HG03135 (cell line): Measurements from ENCODE around the gene ADAM29.
"Not testable (repeated sequence)": the region's sequence is repeated elsewhere in the genome, so short reads cannot be mapped to it uniquely, and the experiment has no call there.

Experiments
- ATAC-seq: cut with Tn5 transposase; IDR thresholded peaks from one replicate; pipeline ENCODE4 v1.9.1; 2021; ENCODE audit warnings: mild to moderate bottlenecking, moderate library complexity; ENCODE audit not compliant: unreplicated experiment

The ADAM29 gene

DNA sequence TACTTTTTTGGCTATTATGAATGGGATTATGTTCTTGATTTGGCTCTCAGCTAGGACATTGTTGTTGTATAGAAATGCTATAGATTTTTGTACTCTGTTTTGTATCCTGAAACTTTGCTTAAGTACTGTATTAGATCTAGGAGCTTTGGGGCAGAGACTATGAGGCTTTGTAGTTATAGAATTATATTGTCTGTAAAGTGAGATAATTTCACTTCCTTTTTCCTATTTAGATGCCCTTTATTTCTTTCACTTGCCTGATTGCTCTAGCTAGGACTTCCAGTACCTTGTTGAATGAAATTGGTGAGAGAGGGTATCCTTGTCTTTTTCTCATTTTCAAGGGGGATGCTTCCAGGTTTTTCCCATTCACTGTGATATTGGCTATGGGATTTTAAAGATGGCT, 28.1 kb downstream of the ADAM29 start:
- ATAC-seq, result no peak

DNA sequence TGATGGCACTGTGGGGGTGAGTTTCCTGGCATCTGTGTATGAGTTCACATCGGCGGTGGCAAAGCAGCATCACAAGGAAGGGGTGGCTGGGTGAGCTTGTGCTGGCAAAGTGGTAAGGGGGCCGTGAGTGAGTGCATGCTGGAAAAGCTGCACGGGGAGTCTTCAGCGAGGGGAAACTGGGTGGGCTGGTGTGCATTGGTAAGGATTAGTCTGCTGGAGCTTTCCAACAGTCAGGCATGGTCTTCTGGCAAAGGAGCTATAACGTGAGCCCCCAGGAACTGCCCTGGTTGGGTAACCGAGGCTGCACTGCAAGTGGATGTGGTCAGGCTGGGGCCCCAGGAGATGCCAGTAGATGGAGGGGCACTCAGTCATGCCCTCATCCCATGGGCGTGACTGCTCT, 30.7 kb downstream of the ADAM29 start:
- no peak for ATAC-seq

DNA sequence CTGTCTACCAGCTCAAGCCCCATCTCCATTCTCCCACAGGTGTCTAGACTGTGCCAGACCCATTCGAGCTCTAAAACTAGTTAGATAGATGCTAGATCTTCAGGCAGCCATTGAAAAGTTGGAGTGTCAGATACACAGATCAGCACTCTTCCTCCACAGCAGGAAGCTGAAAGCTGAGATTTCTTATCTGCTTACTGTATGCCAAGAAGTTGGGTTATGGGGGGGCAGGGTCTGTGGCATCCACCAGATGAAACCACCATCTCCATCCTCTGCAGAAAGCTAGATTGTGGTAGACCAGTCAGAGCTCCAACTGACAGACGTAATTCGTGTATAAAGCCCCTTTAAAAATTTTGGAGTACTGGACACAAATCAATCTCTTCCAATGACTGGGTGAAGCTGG, 54.8 kb downstream of the ADAM29 start:
- ATAC-seq, result no peak

DNA sequence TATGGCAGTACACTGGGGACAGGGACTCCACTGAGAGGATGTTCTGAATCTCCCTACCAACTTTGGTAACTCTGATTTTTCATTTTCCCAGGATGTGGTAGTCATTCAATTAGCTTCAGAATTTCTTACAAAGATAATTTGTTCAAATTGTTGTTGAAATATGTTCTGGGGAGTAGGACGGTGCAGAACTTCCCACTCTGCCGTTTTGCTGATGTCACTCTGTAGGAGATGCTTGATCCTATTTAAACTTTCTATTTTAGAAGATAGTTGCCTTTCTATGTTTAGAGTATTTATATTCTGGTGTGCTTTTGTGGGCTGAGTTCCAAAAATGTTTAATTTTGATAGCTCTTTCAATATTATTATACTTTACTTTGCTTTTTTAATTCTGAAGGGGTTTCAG, 55.2 kb downstream of the ADAM29 start:
- no peak for ATAC-seq

DNA sequence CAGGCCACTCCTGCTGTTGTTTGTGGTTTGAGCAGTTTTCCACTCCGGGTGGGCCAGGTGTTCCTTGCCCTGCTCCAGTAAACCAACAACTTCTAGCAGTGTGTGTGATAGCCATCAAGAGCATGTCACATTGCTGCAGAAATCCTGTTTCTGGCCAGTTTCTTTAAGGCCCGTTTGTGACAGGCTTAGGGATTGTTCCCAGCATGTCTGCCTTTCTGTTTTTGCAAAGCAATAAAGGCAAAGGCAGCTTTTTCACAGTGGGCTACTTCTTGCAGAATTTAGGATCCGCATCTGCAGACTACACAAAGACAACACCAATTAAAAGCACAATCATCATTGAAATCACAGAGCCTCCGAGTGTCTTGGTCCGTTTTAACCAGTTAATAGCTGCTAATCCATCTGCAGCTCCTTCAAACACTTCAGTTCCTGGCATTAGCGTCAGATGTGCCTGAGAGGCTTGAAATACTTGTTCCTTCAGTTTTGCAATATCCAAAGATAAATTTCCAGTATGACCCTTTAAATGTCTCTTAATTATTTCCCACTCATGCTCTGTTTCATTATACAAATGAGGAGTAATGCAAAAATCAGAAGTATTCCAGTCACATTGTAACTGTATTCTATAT, 65.1 kb downstream of the ADAM29 start:
- ATAC-seq, result no peak

DNA sequence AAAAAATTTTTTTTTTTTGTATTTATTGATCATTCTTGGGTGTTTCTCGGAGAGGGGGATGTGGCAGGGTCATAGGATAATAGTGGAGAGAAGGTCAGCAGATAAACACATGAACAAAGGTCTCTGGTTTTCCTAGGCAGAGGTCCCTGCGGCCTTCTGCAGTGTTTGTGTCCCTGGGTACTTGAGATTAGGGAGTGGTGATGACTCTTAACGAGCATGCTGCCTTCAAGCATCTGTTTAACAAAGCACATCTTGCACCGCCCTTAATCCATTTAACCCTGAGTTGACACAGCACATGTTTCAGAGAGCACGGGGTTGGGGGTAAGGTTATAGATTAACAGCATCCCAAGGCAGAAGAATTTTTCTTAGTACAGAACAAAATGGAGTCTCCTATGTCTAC, 65.7 kb downstream of the ADAM29 start:
- not testable (repeated sequence) for ATAC-seq

DNA sequence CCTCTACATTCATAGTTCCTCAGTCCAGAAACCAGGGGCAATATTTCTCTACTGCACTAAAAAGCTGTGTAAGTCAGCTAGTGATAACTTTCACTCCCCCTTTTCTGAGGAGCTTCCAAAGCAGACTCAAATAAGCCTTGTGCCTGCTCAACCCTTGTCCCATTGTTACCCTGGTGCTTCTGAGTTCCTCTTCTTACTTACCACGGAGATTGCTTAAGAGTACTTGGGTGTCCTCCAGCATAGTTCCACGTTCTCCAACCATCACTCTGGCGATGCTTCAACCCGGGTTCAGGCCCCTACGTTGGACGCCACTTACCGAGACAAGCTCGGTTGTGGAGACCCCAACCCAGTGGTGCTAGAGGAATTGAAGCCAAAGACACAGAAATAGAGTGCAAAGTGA, 71.6 kb downstream of the ADAM29 start:
- no peak for ATAC-seq

DNA sequence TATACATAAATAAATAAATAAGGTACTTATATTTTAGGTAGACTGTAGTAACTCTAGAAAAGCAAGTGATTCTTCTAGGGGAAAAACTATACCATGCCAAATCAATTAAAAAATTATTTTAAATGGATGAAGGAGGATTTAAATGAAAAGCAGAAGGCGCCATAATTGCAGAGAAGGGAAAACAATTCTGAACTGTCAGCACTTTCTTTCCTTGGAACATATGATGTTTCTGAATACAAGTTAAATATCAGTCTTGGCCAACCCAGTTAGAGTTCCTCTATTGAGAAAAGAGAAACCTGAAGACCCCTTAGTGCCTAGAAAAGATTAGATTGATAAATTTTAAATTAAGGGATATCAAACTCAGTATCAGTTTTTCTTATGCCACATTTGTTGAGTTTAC, 75.8 kb downstream of the ADAM29 start:
- no peak for ATAC-seq

DNA sequence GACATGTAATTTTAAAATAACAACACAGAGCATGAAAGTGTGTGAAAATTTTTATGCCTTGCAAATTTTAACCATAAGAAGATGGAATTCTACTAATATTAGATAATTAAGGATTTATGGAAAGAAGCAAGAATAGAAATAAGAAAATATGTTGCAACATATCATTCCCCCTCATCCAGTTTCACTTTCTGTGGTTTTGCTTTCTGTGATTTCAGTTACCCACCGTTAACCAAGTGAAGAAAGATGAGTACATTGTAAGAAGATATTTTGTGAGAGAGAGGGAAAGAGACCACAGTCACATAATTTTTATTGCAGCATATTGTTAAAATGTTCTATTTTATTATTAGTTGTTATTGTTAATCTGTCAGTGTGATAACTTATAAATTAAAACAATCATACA, 77.9 kb downstream of the ADAM29 start:
- ATAC-seq, result no peak

DNA sequence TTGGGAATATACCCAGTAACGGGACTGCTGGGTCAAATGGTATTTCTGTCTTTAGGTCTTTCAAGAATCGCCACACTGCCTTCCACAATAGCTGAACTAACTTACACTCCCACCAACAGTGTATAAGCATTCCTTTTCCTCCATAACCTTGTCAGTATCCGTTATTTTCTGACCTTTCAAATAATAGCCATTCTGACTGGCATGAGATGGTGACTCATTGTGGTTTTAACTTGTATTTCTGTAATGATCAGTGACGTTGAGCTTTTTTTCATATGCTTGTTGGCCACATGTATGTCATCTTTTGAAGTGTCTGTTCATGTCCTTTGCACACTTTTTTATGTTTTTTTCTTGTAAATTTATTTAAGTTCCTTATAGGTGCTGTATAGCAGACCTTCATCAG, 81.2 kb downstream of the ADAM29 start:
- ATAC-seq, result no peak

DNA sequence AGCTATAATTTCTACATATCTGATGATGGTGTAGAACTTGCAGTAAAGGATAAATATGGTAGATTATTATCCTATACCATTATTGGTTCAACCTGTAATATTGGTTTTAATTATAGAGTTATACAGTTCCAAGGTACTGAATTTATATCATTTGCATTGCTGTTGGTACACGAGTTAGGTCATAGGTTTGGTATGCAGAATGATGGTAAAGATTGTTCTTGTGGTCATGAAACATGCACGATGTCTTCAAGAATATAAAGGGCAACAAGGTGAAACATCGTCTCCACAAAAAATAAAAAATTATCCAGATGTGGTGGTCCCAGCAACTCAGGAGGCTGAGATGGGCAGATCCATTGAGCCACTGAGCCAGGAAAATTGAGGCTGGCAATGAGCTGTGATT, 99.6 kb downstream of the ADAM29 start:
- ATAC-seq, result no peak

DNA sequence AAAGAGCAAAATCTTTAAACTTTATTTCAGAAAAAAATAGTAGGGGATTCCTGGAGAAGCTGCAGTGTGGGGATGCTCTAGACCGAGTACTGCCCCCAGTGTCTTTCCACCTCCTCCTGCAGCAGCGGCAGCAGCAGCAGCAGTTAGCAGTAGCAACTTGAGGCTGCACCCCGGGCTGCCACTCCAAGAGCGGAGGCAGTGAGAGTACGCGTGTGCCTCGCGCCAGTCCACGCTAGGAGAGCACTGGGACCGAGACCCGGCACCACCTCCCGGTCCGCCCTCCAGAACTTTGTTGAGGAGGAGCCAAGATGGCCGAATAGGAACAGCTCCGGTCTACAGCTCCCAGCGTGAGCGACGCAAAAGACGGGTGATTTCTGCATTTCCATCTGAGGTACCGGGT, 101.3 kb downstream of the ADAM29 start:
- not testable (repeated sequence) for ATAC-seq
